Fibroblast of villous mesenchyme (primary cell): ENCODE data around the gene WDR45B. TPM values are rescaled to one million over a fixed set of nuclear protein-coding genes. Genes with fewer than 3 reads are reported as not detected.

Experiments used
- DNase-seq: peaks from one replicate; pipeline ENCODE4 v3.0.0-alpha.2; 2010; ENCODE audit warnings: low read depth
- H3K4me3 ChIP-seq: 2 replicates; pipeline ENCODE4 v1.5.1; 2011; ENCODE audit warnings: low read depth, mild to moderate bottlenecking, low read length
- total RNA-seq: library from RNA; depleted of rRNA; stranded (reverse); fragments of >200 nt; gene quantifications from 2 replicates; pipeline ENCODE4 v1.2.3, GENCODE V29; 2012
- TF ChIP-seq, protein P1 (sequence below): IDR thresholded peaks from 2 replicates; pipeline ENCODE4 v1.5.1; 2012; ENCODE audit warnings: low read depth, mild to moderate bottlenecking, low read length; ENCODE audit not compliant: insufficient read depth

The WDR45B gene
- total RNA-seq, 1 donor, result 70.8 TPM

DNA sequence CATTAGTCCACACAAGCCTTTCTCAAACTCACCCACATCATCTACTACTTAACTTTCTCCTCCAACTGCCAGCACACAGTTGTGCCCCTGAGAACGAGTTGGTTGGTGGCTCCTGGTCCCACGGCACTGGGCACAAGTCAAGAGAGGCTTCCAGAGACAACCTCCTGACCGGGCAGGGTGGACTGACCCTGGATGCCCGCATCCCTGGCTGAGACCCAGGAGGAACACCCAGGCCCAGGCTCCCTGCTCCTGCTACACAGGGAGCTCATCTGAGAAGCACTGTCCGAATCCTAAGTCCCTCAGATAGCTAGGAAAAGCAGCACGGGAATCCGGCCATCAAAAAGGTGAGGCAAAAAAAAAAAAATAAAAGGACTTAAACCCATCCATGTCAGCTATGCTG is 29.0 kb downstream of the WDR45B start:
- TF ChIP-seq, protein P1, sequence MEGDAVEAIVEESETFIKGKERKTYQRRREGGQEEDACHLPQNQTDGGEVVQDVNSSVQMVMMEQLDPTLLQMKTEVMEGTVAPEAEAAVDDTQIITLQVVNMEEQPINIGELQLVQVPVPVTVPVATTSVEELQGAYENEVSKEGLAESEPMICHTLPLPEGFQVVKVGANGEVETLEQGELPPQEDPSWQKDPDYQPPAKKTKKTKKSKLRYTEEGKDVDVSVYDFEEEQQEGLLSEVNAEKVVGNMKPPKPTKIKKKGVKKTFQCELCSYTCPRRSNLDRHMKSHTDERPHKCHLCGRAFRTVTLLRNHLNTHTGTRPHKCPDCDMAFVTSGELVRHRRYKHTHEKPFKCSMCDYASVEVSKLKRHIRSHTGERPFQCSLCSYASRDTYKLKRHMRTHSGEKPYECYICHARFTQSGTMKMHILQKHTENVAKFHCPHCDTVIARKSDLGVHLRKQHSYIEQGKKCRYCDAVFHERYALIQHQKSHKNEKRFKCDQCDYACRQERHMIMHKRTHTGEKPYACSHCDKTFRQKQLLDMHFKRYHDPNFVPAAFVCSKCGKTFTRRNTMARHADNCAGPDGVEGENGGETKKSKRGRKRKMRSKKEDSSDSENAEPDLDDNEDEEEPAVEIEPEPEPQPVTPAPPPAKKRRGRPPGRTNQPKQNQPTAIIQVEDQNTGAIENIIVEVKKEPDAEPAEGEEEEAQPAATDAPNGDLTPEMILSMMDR, result no peak
- no peak overlapping the region for H3K4me3 ChIP-seq
- DNase-seq, result no peak

DNA sequence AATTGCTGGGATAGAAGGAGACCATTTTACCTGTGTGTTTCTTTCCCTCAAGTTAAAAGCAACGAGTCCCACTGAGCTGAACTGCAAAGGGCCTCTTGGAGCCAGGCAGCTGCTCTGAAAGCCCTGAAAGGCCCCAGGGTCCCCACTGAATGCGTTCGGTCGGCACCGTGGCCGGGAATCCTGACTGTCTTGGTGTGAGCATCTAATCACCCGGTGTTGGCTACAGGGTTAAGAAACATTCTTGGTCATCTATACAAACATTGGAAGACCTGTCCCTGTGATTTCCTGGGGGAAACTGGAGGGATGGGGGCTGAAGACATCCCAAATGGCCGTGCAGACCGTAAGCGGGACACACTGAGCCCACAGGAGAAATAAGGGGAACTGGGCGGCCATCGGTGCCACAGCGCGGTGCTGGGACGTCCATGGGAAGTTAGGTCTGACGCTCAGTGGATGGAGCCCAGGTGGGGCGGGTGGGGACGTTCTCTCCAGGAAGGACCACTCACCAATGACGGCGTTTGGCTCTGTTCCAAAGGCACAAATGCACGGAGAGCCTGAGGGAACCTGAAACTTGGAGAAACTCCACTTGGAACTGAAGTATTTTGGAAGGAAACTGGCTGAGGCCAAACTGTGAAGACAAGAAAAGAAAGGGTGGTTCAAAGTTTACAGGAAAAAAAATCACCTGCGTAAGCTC is 32.1 kb downstream of the WDR45B start:
- H3K4me3 ChIP-seq, result no peak overlapping the region
- TF ChIP-seq, protein P1, result no peak
- DNase-seq, result no peak

DNA sequence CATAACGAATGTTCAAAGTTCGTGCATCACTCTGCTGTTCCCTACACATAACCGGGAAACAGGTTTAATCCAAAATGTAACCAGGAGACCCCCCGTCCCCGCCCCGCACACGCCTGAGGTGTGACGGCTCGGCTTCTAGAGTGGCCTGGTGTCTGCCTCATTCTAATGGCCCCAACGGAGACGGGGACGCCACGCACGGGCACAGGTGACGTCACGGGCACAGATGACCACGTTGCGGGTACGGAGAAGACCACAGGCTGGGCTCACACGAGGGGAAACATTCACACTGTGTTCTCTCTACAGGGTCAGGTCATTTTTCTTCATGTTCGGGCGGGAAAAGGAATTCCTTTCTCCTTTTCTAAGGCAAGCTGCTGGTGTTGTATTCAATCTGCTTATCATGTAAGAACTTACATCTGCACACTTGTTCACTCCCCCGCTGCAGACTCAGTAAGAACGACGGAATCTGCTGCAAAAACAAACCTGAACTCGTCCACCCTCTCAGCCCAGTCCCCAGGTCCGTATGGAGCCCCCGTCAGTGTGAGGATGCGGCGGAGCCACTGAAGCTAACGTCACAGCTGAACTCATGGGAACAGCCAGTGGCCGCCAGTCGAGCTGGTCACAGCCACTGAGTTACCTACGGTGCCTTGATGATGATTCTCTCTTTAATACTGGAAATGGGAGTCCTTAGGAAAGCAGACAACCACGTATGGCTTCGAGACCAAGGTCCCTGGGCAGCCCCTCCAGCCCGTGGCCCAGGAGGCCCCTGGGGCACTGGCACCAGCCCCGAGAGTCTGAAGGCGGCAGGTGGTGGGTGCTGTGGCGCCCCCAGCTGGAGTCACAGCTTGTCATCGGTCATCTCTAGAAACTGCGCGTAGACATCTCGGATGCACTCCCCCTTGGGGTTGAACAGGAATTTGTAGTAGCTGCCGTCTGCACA is 32.9 kb downstream of the WDR45B start:
- TF ChIP-seq, protein P1, result no peak
- no peak for DNase-seq

DNA sequence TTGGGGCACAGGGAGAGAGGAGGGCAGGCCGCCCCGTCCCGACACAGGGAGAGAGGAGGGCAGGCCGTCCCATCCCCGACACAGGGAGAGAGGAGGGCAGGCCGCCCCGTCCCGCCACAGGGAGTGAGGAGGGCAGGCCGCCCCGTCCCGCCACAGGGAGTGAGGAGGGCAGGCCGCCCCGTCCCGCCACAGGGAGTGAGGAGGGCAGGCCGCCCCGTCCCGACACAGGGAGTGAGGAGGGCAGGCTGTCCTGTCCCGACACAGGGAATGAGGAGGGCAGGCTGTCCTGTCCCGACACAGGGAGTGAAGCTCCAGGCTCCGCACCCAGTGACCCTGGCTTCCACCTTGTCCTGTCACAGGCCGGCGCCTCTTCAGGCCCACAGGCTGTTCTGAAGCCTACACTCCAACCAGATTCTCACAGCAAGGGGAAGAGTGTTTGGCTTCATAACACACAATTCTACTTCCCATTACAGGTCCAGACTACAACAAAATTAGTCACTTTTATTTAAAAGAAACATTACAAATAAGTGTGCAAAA is 34.1 kb downstream of the WDR45B start:
- DNase-seq, result no peak
- TF ChIP-seq, protein P1, result peak; percentile 8
- H3K4me3 ChIP-seq, result no peak overlapping the region

More for the DNA sequence above, 32.9 kb downstream of the WDR45B start:
- no peak overlapping the region for H3K4me3 ChIP-seq

DNA sequence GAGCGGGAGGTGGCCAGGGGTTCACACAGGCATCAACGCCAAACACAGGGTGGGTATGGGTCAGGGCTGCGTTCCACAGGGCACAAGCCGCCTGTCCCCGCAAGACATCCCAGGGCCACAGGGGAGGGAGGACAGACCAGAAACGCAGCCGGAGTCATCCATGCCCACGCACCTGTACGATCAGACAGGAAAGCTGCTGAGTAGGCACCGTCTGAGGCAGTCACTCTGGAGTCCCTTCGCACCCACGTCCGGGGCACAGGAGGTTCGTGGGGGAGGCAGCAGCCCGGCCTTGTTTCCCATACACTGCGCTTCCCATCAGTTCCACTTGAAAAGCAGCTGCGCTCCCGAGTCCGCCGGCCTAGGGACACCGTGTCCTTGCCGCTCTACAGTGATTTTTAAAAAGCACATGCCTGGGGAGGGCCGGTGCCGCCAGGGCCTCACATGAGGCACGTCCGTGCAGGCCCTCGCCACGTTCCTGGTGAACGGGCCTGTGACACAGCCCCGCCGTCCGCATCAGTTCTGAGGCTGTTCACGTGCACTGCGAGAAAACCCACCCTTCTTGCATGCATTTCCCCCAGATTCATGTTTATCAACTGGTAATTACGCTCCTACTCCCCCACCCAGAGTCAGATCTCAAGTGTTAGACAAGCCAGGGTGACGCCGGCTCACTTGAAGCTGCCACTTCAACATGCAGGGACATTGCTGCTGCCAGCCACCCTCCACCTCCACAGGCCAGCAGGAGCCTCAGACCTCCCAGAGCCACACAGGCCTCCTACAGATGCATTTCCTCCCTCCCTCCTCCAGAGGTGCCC is 34.8 kb downstream of the WDR45B start:
- DNase-seq, result no peak
- no peak overlapping the region for H3K4me3 ChIP-seq
- TF ChIP-seq, protein P1, result no peak

DNA sequence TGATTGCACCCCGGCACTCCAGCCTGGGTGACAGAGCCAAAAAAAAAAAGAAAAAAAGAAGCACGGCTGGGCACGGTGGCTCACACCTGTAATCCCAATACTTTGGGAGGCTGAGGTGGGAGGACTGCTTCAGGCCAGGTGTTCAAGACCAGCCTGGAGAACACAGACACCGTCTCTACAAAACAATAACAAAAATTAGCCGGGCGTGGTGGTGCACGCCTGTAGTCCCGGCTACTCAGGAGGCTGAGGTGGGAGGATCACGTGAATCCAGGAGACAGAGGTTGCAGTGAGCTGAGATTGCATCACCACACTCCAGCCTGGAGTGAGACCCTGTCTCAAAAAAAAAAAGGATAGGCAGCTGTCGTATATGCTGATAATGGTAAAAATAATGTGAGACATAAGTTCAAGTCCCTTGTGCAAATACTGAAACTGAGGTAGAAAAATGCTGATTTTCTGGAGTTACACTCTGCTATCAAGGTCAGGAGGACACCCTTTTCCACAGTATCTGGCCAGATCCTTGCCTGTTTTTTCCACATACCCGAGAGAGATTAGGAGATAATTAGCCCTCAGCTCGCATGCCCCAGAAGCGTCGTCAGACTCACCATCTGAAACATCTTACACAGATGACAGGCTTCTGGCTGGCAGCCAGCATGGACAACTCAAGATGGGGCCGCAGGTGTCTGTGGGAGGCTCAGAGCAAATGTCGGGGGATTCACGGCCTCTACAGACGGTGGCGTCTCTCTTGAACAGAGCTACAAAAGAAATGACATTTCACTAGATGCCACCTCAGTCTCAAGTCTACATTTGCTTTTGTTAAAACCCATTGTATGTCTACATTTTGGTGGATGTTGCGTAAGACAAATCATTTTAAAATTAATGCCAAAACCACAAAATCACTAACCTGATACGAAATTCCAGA is 36.8 kb downstream of the WDR45B start:
- no peak overlapping the region for H3K4me3 ChIP-seq
- TF ChIP-seq, protein P1, result no peak
- DNase-seq, result peak; percentile 78
